Upper lobe of left lung (tissue), 4 donors: ENCODE data around the gene KLF8.

Experiments
- EP300 ChIP-seq, 4 donors: sonication (generic); formaldehyde crosslinking; IDR thresholded peaks; one replicate each; pipeline ENCODE4 v1.5.1; 2017; ENCODE audit warnings: antibody characterized with exemption in 4 of 4, control low read depth in 2 of 4
- POLR2AphosphoS5 ChIP-seq, 2 donors: sonication (generic); formaldehyde crosslinking; IDR thresholded peaks; one replicate each; pipeline ENCODE4 v1.5.1; 2017; ENCODE audit warnings: antibody characterized with exemption in 2 of 2

DNA sequence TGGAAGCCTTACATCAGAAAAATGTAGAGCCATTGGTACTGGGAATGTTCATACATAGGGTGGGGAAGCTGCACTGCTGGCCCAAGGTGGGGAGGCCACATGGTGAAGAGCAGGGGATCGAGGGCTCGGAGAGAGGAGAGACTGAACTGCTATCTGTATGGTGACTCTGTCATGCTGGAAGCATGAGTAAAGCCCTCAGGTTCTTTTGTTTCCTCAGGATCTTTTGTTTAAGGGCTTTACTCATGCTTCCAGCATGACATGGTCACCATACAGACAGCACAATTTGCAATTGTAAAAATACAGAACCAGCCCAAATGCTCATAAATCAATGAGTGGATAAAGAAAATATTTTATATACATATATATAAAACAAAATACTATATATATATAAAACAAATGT lies 78.4 kb downstream of the KLF8 start:
- TF ChIP-seq POLR2AphosphoS5 (IDR thresholded peaks at IDR 0.05) = no peak
- no peak for TF ChIP-seq EP300 (IDR thresholded peaks at IDR 0.05)
